Sigmoid colon (tissue), 4 donors: ENCODE results near the gene PDE11A.

Source experiments
- CTCF ChIP-seq, 4 experiments: fragments of 450-650 bp in 3 of 4; fragments of 200-600 bp in 1 of 4; IDR thresholded peaks; one replicate each; pipeline ENCODE4 v1.5.1; 2016 to 2019; ENCODE audit warnings: antibody characterized with exemption in 4 of 4, mild to moderate bottlenecking in 3 of 4, moderate library complexity in 2 of 4
- EP300 ChIP-seq, 4 donors: sonication (generic); formaldehyde crosslinking; IDR thresholded peaks; one replicate each; pipeline ENCODE4 v1.6.1; 2017; ENCODE audit warnings: antibody characterized with exemption in 4 of 4
- POLR2A ChIP-seq, 2 donors: fragments of 450-650 bp; IDR thresholded peaks; one replicate each; pipeline ENCODE4 v1.6.1; 2016; ENCODE audit warnings: antibody characterized with exemption in 2 of 2, mild to moderate bottlenecking in 2 of 2, moderate library complexity in 2 of 2
- POLR2AphosphoS5 ChIP-seq, 4 donors: sonication (generic); formaldehyde crosslinking; IDR thresholded peaks; one replicate each; pipeline ENCODE4 v1.6.1; 2017; ENCODE audit warnings: antibody characterized with exemption in 4 of 4

- no peak for TF ChIP-seq CTCF (IDR thresholded peaks at IDR 0.05)
- TF ChIP-seq POLR2AphosphoS5 (IDR thresholded peaks at IDR 0.05), result no peak
- no peak for TF ChIP-seq EP300 (IDR thresholded peaks at IDR 0.05)
- no peak for TF ChIP-seq POLR2A (IDR thresholded peaks at IDR 0.05)
These were observed 185.8 kb downstream of the PDE11A start for GRCh38 chr2:177886824-177887223.
